ENCODE data around the gene CLEC2D.
"Not testable (repeated sequence)": the region's sequence is repeated elsewhere in the genome, so short reads cannot be mapped to it uniquely, and the experiment has no call there.

CLEC2D gene

DNA sequence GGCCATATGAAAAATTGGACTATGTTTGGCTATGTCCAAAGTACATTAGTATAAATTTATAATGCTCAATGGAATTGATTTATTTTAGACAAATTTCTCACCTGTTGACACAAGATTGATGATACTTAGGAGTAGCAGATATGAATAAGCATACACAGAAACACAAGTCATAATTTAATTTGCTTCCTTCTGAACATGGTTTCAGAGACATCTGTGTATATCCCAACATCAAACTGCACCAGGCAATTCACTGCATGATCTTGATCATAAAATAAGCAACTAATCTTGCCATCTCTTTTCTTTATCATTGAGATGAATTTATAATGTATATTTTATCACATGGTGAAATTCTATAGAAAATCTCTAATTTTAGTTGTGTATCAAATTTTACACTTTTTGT is 59.6 kb downstream of the CLEC2D start:
- DNase-seq (no peak), ATAC-seq (no peak)

DNA sequence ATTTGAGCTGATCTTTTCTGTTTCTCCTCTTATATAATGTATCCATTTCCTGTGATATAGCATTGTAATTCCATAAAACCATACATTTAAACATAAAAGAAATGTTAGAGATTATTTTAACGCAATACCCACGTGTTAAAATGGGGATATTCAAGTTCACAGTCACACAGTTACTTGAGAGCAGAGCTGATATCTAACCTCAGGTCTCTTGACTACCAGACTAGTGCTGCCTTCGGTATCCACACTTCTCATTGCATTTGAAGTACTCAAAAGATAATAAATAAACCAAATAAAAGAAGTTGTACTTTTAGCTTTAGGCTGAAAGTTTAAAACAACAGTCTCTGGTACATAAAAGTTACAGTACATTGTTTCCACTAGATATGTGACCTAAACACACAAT is 60.5 kb downstream of the CLEC2D start:
- DNase-seq (no peak), ATAC-seq (no peak)

DNA sequence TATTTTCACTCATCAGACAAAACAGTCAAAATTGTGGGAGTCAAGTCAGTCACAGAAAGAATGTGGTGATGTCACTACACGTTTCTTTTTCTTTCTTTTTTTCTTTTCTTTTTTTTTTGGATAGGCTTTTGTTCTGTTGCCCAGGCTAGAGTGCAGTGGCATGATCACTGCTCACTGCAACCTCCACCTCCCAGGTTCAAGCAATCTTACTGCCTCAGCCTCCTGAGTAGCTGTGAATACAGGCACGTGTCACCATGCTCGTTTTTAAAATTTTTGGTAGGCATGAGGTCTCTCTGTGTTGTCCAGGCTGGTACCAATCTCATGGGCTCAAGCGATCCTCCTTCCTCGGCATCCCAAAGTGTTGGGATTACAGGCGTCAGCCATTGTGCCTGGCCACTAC is 61.1 kb downstream of the CLEC2D start:
- DNase-seq, result no peak
- ATAC-seq, result no peak

DNA sequence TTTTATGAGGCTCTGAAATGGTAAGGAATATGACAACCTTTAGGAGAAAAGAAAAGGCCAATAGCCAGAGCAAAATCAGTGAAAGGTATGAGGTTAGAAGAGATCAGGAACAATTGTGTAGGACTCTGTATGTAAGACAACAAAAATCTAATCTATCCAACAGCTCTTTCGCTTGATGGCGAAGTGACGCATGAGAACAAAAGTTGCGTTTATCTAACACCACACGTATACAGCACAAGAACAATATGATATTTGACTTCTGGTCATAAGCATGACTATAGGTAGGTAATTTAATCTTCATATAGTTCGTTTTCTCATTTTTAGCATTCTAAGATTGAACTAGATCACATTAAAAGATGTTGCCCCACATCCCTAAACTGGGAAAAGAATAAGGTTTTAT is 61.9 kb downstream of the CLEC2D start:
- DNase-seq, result no peak
- no peak for ATAC-seq

DNA sequence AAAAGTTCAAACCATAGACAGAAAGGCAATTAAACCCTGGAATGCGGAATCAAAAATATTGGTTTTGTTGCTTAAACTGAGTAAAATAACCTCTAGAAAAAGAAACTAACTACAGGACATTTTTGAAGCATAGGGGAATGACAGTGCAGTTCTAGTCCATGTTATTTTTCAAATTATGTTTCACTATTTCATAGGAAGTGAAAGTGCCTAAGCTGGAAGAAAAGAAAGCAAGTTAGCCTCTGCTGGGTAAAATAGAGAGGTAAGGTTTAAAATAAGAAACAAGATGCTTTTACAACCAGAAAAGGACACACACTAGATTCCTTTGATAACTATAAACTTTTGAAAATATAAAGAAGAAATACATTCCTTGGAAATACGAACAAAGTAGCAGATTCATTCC is 62.3 kb downstream of the CLEC2D start:
- ATAC-seq, result no peak

DNA sequence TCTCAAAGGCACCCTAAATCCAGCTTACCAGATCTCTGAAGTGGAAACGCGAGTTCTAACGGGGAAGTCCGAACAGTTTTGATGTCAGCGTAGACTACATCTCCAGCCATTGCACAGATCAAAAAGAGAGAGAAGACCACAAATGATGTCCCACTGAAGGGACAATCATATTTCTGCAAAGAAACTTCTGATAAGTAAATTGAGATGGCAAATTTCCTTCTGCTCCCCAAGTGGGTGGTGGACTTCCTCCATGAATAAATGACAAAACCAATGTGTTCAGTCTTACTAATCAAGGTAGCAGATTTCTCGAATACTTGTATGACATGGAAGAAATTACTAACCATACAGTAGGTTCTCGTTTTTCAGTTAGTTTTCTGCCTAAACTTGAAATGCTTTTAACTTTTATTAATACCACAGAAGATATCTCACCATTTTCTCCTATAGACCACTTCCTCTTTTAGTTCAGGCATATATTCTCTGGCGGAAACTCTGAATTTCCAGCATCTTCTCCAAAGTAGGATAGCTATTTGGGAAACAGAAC is 63.5 kb downstream of the CLEC2D start, which contains the start of gene CLECL1:
TSS of gene CLECL1 (minus strand) at position 177 of the 541 bp plus-strand sequence.
- peak; percentile 81 for ATAC-seq
- no peak for DNase-seq

More for the DNA sequence above, 62.3 kb downstream of the CLEC2D start:
- DNase-seq, result no peak

DNA sequence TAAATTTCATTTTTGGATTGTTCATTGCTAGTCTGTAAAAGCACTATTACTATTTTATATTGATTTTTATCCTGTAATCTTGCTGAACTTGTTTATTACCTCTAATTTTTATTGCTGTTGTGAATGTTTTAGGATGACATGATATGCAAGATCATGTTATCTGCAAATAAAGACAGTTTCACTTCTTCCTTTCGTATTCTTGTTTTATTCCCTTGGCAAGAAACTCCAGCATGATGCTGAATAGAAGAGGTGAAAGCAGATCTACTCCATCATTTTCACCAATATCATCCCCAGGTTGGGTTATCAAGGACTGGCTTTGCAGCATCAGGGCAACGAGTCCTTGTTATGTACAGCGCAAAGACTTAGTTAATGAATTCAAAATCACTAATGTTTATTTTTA is 66.1 kb downstream of the CLEC2D start:
- ATAC-seq (no peak), DNase-seq (no peak)

DNA sequence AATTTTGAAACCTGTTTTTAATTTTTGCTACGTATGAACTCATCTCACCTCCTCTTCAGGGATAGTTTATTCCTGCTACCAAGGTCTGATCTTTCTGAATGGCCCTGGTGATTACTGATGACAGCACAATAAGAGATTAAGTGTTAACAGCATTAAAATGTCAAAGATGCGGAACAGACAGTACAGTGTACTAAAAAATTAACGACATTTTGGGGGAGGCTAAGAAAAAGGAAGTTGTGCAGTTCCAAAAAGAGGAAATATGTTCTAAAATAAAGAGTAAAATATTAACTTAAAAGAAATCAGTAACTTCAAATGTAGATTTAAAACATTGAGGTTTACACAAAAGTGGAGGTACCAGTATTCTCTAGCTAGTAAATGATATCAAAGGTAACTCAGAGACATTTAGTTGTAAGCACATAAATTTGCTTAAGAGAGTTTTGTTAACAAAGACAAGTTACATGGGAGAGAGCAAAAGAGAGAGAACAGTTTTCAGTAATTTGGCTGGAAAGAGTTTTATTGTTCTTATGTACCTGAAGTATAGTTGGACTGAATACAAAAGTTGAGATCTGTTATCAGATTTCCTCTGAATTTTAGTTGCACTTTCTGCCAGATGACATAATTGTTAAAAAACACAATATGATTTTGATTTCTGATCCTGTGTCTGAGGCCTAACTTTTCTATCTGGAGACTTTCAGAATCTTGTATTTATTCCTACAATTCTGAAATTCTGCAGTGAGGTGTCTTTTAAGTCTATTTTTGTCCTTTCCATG is 67.6 kb downstream of the CLEC2D start:
- ATAC-seq (no peak), DNase-seq (no peak)

DNA sequence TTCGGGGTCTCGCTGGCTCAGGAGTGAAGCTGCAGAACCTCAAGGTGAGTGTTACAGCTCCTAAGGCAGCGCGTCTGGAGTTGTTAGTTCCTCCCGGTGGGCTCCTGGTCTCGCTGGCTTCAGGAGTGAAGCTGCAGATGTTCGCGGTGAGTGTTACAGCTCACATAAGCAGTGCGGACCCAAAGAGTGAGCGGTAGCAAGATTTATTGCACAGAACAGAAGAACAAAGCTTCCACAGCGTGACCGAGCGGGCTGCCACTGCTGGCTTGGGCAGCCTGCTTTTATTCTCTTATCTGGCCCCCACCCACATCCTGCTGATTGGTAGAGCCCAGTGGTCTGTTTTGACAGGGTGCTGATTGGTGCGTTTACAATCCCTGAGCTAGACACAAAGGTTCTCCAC is 69.4 kb downstream of the CLEC2D start:
- ATAC-seq, DNase-seq: not testable (repeated sequence)

DNA sequence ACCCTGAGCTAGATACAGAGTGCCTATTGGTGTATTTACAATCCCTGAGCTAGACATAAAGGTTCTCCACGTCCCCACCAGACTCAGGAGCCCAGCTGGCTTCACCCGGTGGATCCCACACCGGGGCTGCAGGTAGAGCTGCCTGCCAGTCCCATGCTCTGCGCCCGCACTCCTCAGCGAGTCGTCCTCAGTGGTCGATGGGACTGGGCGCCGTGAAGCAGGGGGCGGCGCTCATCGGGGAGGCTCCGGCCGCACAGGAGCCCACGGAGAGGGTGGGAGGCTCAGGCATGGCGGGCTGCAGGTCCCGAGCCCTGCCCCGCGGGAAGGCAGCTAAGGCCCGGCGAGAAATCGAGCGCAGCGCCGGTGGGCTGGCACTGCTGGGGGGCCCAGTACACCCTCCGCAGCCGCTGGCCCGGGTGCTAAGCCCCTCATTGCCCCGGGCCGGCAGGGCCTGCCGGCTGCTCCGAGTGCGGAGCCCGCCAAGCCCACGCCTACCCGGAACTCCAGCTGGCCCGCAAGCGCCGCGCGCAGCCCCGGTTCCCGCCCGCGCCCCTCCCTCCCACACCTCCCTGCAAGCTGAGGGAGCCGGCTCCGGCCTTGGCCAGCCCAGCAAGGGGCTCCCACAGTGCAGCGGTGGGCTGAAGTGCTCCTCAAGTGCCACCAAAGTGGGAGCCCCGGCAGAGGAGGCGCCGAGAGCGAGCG is 70.0 kb downstream of the CLEC2D start:
- ATAC-seq, DNase-seq: not testable (repeated sequence)

DNA sequence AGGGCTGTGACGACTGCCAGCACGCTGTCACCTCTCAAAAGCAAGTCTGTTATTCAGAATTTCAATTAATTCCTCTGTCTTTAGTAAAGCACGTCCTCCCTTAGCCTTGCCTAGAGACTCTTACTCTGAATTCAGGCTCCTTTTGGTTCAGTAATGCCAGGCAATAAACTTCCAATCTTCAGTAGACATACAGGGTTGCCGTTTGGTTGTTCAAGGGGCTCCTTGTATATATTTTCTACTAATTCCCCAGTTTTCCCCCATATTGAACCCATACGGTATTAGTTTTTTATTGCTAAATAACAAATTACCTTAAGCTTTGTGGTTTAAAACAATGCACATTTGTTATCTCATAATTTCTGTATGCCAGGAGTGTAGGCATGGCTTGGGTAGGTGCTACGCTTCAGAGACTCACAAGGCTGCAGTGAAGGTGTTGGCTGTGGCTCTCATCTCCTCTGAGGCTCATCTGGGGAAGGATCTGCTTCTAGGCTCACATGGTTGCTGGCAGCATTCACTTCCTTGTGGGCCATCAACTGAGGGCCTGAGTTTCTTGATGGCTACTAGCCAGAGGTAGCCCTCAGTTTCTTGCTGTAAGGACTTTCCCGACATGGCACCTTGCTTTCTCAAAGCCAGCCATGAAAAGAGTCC is 70.7 kb downstream of the CLEC2D start:
- ATAC-seq (peak; percentile 35), DNase-seq (no peak)

DNA sequence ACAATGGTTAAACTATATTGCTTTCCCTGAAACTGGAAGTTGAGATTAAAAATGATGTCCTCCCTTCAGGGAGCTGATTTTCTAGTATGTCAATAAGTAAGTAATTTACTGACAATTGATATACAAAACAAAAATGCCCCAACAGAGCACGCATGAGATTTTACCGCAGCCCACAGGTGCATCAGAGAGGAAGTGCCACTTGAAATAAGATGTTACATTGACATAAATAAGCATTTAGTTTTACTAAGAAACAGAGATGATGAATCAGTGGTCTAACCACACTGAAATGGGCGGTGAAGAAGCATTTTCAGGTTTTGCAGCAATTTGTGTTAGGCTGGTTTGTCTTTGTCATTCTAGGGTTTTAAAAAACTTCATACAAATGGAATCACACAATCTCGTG is 72.2 kb downstream of the CLEC2D start:
- ATAC-seq, result peak; percentile 90
- peak; percentile 65 for DNase-seq

DNA sequence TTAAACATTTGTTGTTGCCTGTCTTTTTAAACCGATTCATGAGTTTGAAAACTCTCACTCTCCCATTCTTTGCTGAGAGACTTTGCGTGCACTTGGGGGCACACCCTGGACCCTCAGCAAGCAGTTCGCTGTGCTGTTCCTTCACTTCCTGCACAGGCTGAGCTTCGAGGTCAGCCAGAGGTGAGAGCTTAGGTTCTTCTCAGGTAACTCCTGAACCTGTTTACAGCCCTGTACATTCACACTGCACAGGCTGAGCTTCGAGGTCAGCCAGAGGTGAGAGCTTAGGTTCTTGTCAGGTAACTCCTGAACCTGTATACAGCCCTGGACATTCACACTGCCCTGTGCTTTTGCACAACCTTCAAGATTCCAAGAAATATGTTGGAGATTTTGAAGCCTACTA is 73.1 kb downstream of the CLEC2D start:
- DNase-seq, result no peak
- ATAC-seq, result no peak

DNA sequence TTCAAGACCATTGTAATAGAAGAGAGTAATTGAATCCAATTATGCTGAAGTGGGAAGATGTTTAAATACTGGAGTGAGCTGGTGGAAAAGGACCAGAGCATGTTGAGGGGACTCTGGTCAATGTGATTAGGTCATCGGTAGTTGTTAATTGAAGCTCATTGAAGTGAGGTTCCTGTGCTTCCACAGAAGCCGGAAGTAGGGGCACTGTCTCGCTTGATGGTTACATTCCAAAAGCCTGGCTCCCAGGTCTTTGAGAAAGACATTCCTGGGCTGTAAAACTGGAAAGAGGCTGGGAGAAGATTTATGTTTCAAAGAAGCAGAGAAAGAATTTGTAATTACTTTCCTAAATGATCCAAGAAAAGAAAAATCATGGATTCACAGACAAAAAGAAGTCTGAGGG is 75.7 kb downstream of the CLEC2D start:
- DNase-seq, result no peak
- ATAC-seq, result no peak

All from stimulated activated naive CD8-positive, alpha-beta T cell treated with anti-CD3 and anti-CD28 coated beads, Interleukin-15, Interleukin-2, amounts not matched to agents 100 U/mL and 50 U/mL, for 24 hours (primary cell).